Endothelial cell (in vitro differentiated cells): ENCODE results near the gene B3GLCT. TPM values are rescaled to one million over a fixed set of nuclear protein-coding genes. Genes with fewer than 3 reads are reported as not detected.

ENCODE experiments used
- DNase-seq: peaks from one replicate; pipeline ENCODE4 v3.0.0; 2021; ENCODE audit warnings: low spot score
- H3K27ac Mint-ChIP-seq: one replicate; pipeline ENCODE4 v1.8.0; 2021; ENCODE audit warnings: mixed read lengths, inconsistent platforms; ENCODE audit not compliant: unreplicated experiment
- H3K27me3 Mint-ChIP-seq: one replicate; pipeline ENCODE4 v1.8.0; 2021; ENCODE audit warnings: mild to moderate bottlenecking, moderate library complexity, mixed read lengths, inconsistent platforms; ENCODE audit not compliant: unreplicated experiment
- H3K36me3 Mint-ChIP-seq: one replicate; pipeline ENCODE4 v1.8.0; 2021; ENCODE audit warnings: mild to moderate bottlenecking, low read depth, mixed read lengths, inconsistent platforms; ENCODE audit not compliant: unreplicated experiment
- H3K4me1 Mint-ChIP-seq: one replicate; pipeline ENCODE4 v1.8.0; 2021; ENCODE audit warnings: mild to moderate bottlenecking, mixed read lengths, inconsistent platforms; ENCODE audit not compliant: unreplicated experiment
- H3K4me3 Mint-ChIP-seq: one replicate; pipeline ENCODE4 v1.8.0; 2021; ENCODE audit warnings: mild to moderate bottlenecking, mixed read lengths, inconsistent platforms; ENCODE audit not compliant: unreplicated experiment
- H3K9me3 Mint-ChIP-seq: one replicate; pipeline ENCODE4 v1.8.0; 2021; ENCODE audit warnings: mixed read lengths, inconsistent platforms; ENCODE audit not compliant: unreplicated experiment
- total RNA-seq: library from RNA; stranded (reverse); fragmentation: NEBNext Ultra II Directional; extraction: Animal tissue kit (Norgen Biotek cat#: 25700); gene quantifications from one replicate; pipeline ENCODE4 v1.2.1, GENCODE V29; 2021; ENCODE audit not compliant: unreplicated experiment
- TF ChIP-seq, protein P1 (sequence below): fragments of 200-600 bp; sonication (generic); IDR thresholded peaks from one replicate; pipeline ENCODE4 v1.5.0; 2021; ENCODE audit warnings: antibody characterized with exemption; ENCODE audit not compliant: unreplicated experiment

Gene B3GLCT
- total RNA-seq, 1 donor from 2014 or later, result 9.8 TPM

DNA sequence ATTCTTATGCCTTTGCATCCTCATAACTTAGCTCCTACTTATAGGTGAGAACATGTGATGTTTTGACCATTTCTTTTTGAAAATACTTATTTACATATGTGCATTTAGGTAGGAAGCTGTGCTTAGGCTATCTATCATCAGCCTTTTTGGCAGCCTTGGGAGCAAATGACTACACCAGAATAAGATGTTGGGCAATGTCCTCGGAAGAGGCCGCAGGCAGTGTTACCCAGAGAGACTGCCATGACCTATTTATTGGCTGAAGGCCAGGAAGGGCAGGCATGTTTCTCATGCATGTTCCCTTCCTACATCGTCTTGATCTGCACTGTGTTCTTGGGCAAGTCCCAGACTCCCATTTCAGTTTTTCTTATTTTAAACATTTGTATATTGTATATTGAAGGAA, 122.3 kb downstream of the B3GLCT start:
- peaks cover 11% of the 10 kb centered on the region for H3K36me3 Mint-ChIP-seq
- DNase-seq, result no peak
- H3K9me3 Mint-ChIP-seq, result no peaks in the 10 kb centered on the region
- TF ChIP-seq, protein P1, sequence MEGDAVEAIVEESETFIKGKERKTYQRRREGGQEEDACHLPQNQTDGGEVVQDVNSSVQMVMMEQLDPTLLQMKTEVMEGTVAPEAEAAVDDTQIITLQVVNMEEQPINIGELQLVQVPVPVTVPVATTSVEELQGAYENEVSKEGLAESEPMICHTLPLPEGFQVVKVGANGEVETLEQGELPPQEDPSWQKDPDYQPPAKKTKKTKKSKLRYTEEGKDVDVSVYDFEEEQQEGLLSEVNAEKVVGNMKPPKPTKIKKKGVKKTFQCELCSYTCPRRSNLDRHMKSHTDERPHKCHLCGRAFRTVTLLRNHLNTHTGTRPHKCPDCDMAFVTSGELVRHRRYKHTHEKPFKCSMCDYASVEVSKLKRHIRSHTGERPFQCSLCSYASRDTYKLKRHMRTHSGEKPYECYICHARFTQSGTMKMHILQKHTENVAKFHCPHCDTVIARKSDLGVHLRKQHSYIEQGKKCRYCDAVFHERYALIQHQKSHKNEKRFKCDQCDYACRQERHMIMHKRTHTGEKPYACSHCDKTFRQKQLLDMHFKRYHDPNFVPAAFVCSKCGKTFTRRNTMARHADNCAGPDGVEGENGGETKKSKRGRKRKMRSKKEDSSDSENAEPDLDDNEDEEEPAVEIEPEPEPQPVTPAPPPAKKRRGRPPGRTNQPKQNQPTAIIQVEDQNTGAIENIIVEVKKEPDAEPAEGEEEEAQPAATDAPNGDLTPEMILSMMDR, result no peak
- H3K27me3 Mint-ChIP-seq, result no peaks in the 10 kb centered on the region
- H3K27ac Mint-ChIP-seq, result no peak overlapping the region
- no peak overlapping the region for H3K4me3 Mint-ChIP-seq
- H3K4me1 Mint-ChIP-seq, result peaks cover 8% of the 10 kb centered on the region

DNA sequence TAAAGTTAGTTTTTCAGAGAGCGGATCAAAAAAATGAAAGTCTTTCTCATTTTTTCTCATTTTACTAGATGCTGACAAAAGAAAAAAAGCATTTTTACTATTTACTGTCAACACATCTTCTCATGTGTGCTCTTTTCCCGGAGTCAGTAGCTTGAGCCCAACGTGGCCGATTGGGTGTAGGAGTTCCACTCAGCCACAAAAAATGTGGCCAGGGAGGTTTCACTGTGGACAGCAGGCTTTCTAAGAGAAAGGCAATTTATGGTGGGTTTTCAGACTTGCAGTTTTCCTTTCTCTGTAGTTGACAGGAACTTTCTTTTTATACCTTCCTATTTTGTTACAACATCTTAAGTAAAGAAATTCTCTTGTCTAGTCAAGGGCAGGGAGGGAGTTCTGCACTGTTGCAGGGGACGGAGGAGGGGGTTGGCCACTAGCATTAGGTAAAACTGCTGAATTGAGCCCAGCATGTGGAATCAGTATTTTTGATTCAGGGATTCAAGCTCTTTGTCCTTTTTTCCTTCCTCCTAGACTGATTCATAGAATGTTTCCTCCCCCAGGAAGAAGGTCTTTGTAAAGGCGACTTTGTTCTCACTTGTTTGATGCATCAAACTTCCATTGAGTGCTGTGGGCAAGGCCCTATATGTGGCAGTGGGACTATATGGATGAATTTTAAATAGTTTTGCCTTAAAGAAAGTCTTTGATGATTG, 123.1 kb downstream of the B3GLCT start:
- H3K27ac Mint-ChIP-seq, result no peak overlapping the region
- TF ChIP-seq, protein P1, result no peak
- no peak overlapping the region for H3K4me3 Mint-ChIP-seq
- no peak for DNase-seq
- H3K27me3 Mint-ChIP-seq, result no peaks in the 10 kb centered on the region
- peaks cover 5% of the 10 kb centered on the region for H3K36me3 Mint-ChIP-seq
- H3K9me3 Mint-ChIP-seq, result no peaks in the 10 kb centered on the region
- peaks cover 8% of the 10 kb centered on the region for H3K4me1 Mint-ChIP-seq

DNA sequence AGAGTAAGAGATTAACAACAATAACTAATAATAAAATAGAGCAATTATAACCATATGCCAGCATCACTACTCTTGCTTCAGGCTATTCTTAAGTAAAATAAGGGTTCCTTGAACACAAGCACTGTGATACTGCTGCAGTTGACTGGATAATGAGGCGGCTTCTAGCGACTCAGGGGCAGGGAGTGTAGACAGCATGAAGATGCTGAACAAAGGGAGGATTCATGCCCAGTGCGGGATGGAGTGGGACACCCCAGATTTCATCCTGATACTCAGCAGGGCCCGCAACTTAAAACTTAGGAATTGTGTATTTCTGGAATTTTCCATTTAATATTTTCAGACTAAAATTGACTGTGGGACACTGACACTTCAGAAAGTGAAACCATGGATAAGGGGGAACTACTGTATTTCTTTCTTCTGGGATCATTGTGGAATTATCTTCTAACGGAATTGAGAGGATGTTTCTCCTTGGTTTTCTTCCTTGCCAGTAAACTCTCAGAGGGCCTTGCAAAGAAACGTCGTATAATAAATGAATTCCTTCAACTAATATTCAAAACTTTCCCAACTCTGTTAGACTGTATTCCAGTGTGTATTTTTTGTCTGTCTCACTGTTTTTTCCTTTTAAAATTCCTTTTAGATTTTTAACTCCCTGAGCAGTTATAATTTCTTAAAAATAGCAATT, 127.5 kb downstream of the B3GLCT start:
- TF ChIP-seq, protein P1, result no peak

DNA sequence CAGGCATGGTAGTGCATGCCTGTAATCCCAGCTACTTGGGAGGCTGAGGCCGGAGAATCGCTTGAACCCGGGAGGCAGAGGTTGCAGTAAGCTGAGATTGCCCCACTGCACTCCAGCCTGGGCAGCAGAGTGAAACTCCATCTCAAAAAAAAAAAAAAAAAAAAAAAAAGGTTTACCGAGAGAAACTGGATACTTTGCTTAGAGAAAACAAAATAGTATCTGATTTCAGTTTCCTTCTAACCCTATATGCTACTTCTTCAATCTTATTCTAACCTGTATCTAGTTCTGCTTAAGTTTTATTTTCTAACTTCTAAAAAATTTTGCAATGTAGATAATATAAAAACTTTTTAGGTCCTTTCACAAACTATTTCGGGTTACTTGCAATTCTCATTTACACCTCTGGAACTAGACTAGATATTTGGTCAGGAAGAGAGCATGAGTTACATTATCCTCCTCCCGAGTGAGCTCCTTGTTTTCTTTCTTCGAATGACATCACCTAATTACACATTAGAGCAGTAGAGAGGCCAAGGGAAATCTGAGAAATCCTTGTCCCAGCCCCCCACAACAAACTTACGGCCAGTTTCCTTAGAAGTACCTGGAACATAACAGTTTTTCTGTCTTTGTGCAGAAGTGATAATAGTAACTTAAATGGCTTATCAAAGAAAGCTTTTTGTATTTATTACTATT, 128.9 kb downstream of the B3GLCT start:
- TF ChIP-seq, protein P1, result no peak
- Mint-ChIP-seq H3K27me3 (no peaks in the 10 kb centered on the region), H3K36me3 (no peaks in the 10 kb centered on the region), H3K27ac (no peak overlapping the region), H3K4me1 (peaks cover 3% of the 10 kb centered on the region), H3K4me3 (no peak overlapping the region), H3K9me3 (no peaks in the 10 kb centered on the region)
- no peak for DNase-seq

More for the DNA sequence above, 127.5 kb downstream of the B3GLCT start:
- Mint-ChIP-seq H3K9me3 (no peaks in the 10 kb centered on the region), H3K4me1 (peaks cover 8% of the 10 kb centered on the region), H3K27me3 (no peaks in the 10 kb centered on the region), H3K36me3 (no peaks in the 10 kb centered on the region), H3K27ac (no peak overlapping the region), H3K4me3 (no peak overlapping the region)
- DNase-seq, result no peak

DNA sequence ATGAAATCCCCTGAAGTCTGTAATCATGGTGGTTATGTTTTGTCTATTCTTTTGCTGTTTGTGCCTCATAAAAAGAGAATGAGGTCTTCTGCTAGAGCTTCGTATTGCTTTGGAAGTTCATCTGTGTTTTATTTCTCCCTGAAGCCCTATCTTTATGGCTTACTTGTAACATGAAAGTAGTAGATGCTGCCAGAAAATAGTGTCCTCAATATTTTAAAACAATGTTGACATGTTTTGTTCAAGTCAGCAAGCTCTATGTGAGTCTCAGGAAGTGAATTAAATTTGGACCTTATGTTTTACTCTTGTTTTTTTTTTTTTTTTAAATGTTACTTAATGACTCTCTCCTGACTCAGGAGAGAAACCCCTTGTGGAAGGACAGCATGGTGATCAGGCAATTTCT, 130.5 kb downstream of the B3GLCT start:
- Mint-ChIP-seq H3K9me3 (no peaks in the 10 kb centered on the region), H3K36me3 (no peaks in the 10 kb centered on the region), H3K27me3 (no peaks in the 10 kb centered on the region)

More for the DNA sequence above, 130.5 kb downstream of the B3GLCT start:
- Mint-ChIP-seq H3K4me3 (no peak overlapping the region), H3K4me1 (peaks cover 3% of the 10 kb centered on the region), H3K27ac (no peak overlapping the region)
- TF ChIP-seq, protein P1, result no peak
- DNase-seq, result no peak
